NOMO-1 treated with dmso at 0.1 percent for 144 hours (cell line): Measurements from ENCODE around the gene NBEA.
"Not testable (repeated sequence)": the region's sequence is repeated elsewhere in the genome, so short reads cannot be mapped to it uniquely, and the experiment has no call there.

Experiments used
- DNase-seq: peaks from one replicate; lab custom pipeline; 2025; ENCODE audit not compliant: unreplicated experiment; lab: John Stamatoyannopoulos, UW

The NBEA gene, protein sequence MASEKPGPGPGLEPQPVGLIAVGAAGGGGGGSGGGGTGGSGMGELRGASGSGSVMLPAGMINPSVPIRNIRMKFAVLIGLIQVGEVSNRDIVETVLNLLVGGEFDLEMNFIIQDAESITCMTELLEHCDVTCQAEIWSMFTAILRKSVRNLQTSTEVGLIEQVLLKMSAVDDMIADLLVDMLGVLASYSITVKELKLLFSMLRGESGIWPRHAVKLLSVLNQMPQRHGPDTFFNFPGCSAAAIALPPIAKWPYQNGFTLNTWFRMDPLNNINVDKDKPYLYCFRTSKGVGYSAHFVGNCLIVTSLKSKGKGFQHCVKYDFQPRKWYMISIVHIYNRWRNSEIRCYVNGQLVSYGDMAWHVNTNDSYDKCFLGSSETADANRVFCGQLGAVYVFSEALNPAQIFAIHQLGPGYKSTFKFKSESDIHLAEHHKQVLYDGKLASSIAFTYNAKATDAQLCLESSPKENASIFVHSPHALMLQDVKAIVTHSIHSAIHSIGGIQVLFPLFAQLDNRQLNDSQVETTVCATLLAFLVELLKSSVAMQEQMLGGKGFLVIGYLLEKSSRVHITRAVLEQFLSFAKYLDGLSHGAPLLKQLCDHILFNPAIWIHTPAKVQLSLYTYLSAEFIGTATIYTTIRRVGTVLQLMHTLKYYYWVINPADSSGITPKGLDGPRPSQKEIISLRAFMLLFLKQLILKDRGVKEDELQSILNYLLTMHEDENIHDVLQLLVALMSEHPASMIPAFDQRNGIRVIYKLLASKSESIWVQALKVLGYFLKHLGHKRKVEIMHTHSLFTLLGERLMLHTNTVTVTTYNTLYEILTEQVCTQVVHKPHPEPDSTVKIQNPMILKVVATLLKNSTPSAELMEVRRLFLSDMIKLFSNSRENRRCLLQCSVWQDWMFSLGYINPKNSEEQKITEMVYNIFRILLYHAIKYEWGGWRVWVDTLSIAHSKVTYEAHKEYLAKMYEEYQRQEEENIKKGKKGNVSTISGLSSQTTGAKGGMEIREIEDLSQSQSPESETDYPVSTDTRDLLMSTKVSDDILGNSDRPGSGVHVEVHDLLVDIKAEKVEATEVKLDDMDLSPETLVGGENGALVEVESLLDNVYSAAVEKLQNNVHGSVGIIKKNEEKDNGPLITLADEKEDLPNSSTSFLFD (N-terminal part only)

DNA sequence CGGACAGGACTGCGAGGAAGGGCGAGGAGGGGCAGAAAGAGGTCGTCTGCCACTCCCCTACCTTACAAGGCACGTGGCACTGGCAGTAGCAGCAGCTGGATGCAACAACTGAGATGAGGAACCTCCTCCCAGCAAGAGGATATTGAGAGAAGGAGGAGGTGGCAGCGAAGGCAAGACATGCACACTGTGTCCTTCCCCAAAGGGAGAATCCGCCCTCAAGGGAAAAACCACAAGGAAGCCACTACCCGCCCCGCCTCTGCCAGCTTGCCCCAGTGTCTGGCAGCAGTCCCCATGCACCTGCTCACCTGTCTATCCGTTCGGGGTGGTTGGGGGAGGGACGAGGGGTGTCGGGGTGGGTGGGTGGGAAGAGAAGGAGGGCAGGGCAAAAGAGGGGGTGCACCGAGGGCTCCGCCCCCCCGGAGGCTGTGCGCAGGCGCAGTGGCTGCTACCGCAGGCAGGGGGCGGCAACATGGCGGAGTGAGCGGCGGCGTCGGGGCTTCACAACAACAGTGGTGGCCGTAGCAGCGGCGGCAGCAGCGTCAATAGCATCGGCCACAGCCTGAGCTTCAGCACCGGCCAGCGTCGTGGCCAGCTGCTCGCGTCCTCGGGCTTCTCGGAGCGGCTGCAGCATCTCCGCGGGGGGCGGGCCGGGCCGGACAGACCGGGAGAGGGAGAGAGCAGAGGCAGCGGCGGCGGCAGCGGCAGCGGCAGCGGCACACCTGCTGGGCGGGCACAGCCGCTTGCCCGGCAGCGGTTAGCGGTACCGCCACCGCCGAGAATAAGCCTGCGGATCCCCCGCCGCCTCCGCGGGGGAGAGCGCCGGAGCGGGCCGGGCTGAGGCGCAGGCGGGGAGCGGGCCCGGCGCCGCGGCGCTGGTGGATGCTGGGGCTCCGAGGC is at the start of gene NBEA:
Gene NBEA (plus strand): TSS at position 436 of the 897 bp plus-strand sequence. CDS start 551 bp downstream, outside the sequence.
- peak; percentile 28 for DNase-seq

GRCh38 chr13:34894756-34895155 is 47.3 kb upstream of the NBEA start:
- DNase-seq = no peak

DNA sequence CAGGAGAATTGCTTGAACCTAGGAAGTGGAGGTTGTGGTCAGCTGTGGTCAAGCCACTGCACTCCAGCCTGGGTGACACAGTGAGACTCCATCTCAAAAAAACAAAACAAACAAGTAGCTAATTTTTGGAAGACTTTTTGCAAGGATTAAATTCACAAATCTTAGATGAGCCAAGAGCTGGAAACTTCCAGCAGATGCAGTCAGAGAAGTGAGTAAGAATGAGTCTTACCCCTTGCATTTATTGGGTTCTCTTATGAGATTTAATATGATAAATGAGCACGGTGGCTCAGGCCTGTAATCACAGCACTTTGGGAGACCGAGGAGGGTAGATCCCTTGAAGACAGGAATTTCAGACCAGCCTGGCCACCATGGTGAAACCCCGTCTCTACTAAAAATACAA is 44.9 kb upstream of the NBEA start:
- DNase-seq = no peak

GRCh38 chr13:34899888-34900287 is 42.2 kb upstream of the NBEA start:
- DNase-seq = no peak

DNA sequence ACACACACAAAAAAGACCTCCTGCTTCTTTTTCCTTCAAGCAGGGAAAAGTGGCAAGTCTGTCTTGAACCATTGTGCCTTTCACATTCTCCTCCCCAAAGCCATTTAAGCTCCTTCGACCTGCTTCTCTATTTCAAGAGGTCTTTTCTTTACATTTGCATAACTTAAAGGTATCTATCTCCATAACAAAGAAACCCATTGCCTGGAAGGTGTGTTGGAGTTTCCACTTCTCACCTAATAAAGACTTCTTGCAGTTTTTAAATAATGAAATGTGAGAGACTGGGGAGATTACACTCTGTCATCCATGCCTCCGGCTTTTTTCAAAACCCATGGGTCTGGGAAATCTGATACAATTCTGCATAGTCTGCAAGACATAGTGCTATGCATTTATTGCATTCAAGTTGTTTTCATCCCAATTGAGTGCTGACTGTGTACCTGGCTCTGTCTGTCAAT is 41.8 kb upstream of the NBEA start:
- no peak for DNase-seq

DNA sequence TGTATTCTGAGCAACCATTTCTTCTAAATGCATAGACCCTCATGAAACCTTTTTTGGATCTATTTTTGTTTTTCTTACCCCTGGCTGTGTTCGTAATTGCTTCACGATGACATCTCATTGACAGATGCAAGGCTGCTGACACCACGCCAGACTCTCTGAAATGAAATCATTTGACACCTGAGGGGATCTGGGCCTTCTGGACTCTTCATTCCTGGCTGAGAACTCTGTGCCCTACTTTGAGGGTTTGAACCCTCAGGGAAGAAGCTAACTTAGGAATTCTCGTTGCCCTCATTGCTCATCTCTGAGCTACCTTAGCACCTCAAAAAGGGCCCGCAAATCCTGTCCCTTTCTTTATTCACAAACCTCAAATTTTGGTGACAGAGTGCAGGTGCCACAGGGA is 40.5 kb upstream of the NBEA start:
- DNase-seq = no peak

DNA sequence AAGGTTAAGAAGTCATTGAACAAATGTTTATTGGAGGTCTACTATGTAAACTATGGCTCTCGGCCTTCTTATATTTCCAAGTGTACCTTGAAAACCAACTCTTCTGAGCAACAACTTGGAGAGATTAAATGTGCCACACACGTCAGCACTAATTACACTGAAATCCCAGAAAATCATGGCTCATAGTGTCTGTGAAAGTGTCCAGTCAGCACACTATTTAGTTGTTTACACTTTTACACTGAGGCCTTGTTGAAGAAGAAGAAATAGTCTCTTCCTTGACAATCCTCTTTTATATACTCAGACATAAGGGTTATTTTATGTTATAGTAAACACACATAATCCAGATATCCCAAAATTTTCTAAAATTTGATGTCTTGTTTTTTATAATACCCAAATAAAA is 30.9 kb upstream of the NBEA start:
- DNase-seq = no peak

DNA sequence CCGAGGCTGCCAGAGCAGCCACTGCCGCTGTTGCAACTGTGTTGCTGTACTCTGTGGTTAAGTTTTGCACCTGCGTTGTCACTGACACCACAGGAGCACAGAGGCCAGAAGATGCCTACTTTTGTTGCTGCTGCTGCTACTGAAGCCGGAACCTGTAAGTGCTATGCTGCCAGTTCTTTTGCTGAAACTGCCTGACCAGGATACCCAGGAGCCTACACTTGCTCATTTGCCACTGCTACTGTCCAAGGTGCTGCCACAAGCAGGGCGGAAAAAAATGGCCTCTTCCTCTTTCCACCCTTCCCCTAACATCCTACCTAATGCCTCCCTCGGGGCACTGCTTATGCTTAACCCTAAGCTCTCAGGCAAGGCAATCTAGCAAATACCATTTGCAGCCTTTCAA is 29.0 kb upstream of the NBEA start:
- no peak for DNase-seq

GRCh38 chr13:34914416-34914815 is 27.7 kb upstream of the NBEA start:
- no peak for DNase-seq

DNA sequence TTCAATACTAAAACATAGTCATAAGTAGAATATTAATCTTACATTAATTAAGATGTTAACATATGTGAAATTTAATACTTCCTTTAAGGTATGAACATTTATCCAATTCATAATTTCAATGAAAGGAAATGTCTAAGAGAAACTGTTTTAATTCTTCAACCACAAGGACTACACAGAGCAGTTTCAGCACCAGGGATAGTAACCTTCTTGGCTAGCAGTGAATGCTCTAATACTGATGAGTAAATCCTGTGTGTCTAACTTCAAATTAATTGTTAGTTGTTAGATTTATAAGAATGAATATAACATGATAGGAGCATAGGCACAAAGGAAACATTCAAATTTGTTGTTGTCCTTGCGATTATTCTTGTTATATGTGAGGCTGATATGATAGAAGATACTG is 15.6 kb upstream of the NBEA start:
- no peak for DNase-seq

DNA sequence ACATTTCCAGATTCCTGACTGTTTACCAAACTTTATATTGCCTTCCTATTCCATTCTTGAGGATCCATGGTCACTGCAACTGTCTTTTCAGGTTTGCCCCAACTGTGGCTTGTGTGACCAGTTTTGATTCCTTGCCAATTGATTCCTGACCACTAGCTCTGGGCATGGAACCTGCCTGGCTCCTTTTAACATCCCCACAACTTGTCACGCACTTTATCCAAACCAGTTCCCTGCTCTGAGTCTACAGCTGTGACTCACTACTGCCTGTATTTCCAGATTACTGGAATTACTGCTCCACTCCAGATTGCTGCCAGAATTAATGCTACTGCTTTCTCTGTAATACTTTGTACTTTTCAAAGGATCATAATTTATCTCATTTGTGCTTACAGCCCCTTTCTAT is 13.4 kb upstream of the NBEA start:
- DNase-seq = not testable (repeated sequence)

DNA sequence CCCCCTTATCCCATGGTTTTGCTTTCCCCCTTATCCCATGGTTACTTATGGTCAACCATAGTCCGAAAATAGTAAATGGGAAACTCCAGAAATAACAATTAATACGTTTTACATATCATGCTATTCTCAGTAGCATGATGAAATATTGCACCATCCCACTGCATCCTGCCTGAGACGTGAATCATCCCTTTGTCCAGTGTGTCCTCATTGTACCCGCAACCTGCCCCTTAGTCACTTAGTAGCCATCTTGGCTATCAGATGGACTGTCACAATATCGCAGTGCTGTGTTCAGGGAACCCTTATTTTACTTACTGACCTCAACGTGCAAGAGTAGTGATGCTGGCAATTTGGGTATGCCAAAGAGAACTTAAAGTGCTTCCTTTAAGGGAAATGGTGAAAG is 10.5 kb upstream of the NBEA start:
- no peak for DNase-seq

- DNase-seq = no peak
These were observed 8.7 kb upstream of the NBEA start for GRCh38 chr13:34933349-34933748.

DNA sequence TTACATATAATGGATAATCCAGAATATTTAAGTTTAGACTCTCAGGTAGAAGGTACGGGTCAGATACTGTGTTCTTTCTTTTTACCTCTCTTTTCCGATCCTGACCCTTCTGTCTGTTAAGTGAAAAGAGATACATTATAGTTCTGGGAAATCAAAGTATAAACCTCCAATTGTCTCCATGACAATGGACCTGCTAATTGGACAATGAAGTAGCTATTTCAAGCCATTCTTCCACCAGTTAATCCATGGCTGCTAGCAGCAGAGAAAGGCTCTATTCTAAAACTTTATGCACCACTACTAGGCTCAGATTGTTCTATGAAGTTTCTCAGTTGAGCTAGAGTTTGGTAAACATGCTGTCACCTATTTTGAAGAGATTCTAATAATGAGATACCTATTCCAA is 8.3 kb upstream of the NBEA start:
- no peak for DNase-seq

- DNase-seq = no peak
These were observed 6.2 kb upstream of the NBEA start for GRCh38 chr13:34935841-34936240.

DNA sequence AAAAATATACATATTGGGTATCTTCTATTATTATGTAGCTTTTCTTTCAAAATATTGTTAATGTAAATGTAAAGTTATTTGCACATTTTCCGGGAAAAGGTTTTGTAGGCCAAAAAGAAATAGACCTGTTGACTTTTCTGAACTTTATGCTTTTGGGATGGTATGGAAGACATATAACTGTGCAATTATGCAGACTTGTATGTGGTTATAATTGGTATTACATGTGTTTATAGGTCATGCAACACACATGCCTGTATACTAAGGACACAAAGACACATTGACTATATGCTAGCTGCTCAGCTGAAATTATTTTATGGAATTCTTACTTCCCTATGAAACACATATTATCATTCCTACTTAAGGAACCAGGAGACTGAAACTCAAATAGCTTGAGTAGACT is 2.3 kb upstream of the NBEA start:
- no peak for DNase-seq

DNA sequence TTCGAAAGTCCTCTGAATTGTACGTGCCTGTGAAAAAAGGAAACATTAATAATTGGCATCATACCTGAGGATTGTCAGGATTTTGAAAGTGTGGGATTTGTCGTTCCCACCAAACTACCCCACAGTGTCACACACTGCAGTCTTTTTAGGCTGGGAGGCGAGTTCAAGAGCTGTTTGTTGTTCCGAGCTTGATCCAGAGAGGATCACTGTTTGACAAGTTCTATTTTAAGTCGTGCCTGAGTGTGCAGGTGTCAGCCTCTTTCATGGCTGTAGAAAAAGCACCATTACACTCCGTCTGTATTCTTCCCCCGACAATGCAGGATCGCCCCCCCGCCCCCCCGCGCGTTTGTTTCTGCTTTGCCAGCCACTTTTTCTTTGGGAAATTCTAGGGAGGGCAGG is 635 bp upstream of the NBEA start:
- no peak for DNase-seq

GRCh38 chr13:34942732-34943435 is 814 bp downstream of the NBEA start:
- DNase-seq = no peak

- no peak for DNase-seq
These were observed 1.6 kb downstream of the NBEA start for GRCh38 chr13:34943436-34944273.
